G401.6 (cell line): ENCODE measurements around the gene ATP13A3.
A peak's percentile ranks its signal among the peaks of the same experiment; 100 is the strongest.

Experiments
- FAIRE-seq: peaks from 2 replicates; lab custom pipeline; 2012; peaks lifted over from hg19 to GRCh38; lab: Jason Lieb, UNC

ATP13A3 gene

DNA sequence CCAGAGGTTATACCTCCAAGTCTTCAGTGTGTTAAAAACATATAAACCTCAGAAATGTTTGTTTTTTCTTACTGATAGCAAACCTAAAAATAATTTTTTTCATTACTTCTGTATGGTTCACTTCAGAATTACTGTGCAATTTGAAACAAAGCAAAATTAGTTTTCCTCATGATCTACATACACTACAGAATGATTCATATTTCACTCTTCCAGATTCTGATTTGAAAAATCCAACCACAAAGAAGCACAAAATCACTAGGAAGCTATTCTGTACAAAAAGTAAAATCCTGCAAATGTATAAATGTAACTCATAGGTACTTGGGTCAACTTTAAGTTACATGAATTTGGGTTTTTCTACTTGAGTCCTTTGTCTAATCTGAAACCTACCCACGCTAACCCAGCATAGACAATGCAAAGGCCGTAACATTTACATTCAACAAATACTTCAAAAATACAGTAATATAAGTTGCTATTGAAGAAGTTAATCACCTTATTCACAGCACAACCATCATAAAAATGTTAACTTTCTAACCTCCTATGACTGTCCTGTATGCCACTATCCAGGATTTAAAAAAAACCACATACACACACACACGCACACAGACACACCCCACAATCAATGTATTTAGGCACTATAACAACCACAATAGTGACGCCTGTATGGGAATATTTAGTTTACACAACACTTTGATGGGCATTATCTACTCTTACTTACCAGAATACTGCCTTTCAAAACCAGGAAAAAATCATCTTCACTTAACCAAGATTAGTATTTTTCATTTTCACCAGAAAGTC, 11.5 kb downstream of the ATP13A3 start:
- FAIRE-seq: no peak

DNA sequence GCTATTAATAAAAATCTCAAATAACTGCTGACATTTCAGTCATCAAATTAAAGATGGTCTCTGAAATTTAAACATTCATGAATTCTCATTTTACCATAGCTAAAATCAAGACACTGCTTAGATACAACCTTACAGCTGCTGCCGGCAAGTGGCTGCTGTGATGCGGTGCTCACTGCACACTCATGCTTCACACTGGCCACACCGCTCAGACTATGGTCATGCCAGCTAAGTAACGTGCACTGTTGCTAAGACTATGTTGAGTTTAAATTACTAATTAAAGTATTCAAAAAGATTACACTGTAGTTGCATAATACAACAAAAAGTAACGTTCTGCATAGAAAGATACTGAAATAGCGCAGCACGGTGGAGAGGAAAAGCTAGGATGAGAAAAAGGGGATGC, 12.1 kb downstream of the ATP13A3 start:
- FAIRE-seq: no peak

DNA sequence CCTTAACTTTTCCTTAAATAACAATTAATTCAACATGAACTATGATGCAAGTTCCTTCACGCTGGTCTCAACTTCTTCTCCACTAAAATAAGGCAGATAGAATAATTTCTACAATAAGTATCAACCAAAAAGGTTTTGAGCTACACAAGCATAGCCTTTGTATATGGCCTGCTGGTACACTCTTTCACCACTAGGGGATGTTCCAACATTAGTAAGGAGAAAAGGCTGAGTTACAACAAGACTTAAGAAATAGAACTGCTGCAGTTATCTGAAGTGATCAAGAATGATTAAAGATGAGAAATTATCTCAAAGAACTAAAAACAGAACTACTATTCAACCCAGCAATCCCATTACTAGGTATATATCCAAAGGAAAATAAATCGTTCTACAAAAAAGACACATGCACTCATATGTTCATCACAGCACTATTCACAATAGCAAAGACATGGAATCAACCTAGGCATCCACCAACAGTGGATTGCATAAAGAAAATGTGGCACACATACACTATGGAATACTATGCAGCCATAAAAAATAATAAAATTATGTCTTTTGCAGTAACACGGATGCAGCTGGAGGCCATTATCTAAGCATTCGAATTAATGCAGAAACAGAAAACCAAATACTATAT, 14.4 kb downstream of the ATP13A3 start:
- FAIRE-seq: peak; percentile 92

DNA sequence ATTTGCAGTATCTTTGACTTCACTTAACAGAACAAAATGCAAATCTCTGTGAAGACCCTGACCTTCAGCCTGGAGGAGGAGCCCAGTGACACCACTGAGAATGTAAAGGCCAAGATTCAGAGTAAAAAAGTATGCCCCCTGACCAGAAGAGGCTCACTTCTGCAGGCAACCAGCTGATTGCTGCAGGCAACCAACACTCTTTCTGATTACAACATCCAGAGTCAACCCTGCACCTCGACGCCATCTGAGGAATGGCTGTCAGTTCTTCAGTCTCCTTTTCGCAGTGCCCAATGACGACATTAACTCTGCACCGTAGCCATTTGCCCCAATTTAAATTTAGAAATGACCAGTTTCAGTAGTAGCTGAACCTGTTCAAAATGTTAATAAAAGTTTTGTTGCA, 14.9 kb downstream of the ATP13A3 start:
- no peak for FAIRE-seq

DNA sequence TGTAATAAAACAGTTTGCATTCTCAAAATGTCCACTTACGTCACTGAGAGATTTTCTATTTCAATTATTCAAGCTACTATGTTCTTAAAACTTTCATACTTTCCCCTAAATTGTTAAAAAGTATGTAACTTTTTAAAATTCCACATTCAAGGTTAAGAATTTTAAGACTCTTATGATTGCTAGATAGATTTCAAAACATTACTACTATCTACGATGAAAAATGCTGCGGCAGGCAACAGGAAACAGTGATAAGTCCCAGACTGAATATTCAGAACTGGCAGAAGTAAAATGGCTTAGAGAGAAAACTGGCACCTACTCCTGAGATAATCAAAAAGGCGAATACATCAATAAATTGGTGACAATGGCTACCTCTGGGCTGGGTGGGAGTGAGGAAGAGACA, 16.2 kb downstream of the ATP13A3 start:
- no peak for FAIRE-seq

DNA sequence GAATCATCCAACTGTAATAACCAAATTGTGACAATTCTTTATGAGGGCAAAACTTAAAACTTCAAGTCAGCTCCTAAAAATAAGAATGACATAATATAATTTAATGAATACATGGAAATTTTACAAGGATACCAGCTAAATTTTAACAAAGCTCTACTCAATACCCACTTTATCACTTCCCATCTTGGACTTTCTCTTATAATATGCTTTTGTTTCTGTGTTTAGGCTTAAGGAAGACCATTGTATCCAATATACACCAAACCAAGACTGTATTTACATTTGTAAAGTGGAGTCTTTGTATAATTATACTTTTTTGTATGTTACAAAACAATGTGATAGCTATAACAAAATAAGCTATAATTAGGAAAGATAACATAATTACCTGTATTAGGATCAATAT, 16.8 kb downstream of the ATP13A3 start:
- FAIRE-seq: no peak

DNA sequence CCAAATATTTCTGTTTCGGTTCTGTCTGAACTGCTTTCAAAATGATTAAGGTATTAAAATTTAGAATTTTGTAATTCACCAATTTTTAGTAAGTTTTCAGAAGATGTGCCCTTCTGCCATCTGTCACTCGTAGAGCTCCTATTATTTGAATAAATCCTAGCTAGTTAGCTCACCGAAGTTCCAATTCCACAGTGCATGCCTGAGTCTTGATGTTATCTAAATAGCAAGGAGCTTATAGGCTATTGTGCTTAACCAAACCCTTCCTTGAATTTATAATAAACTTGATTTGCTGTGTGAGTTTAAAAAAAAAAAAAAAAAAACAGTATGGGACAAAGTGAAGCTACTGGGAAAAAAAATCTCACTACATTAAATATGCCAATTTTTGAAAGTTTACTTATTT, 18.7 kb downstream of the ATP13A3 start:
- no peak for FAIRE-seq

DNA sequence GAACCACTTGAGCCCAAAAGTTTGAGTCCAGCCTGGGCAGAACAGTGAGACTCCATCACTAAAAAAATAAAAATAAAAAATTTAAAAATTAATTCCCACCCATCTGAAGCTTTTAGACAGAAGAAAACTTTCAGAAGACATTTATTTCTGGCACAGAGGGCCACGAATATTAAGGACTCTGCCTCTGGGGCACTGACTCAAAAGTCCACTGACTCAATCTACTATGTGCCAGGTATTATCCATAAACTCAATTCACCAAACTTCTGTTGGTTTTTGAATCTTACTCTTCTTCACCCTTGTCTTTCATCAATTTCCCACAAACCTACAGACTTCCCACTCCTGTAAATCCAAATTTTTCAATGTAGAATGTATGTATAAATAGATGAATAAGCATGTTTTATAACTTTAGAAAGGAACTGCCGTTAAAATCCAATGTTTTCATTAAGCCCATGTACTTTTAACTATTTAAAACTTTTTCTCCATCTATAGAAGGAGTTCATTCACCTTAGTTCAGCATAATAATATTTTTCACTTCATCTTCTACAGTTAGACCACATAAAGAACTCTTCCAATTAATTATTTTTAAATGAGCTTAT, 19.9 kb downstream of the ATP13A3 start:
- FAIRE-seq: no peak

DNA sequence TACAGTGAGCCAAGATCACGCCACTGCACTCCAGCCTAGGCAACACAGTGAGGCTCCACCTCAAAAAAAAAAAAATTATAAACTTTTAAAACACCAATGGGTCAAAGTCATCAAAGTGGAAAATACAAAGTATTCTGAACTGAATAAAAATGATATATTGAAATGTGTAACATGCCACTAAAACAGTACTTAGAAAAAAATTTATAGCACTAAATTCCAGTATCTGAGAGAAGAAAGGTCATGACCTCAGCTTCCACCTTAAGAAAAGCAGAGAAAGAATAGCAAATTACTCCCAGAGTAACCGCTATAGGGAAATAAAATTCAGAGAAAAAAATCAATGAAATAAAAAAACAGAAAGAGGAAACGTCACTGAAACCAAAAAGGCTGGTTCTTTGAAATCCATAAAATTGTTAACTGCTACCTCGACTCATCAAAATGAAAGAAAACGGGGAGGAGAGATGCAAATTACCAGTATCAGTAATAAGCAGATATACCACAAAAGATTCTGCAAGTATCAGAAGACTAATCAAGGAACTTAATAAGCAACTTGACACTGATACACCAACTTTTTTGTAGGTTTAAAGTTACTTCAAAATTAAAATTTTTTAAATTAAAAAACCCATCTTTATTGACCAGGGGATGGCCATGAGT, 20.8 kb downstream of the ATP13A3 start:
- no peak for FAIRE-seq

DNA sequence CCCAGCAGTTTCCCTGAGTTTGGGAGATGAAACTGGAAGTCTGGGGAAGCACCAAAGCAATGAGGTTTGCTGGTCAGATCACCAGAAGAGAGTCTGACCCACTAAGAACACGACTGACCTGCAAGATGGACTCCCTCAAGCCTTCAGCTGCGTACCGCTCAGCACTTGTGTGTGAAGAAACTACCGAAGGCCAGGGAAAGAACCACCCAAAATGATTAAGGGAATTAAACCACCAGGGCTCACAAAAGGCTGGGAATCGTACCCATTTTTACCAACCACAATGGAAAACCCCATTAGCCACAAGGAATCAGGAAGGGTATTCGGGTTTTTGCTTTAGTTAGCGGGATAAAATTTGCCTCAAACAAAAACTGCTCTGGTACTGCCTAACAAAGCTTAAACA, 21.6 kb downstream of the ATP13A3 start:
- FAIRE-seq: no peak

DNA sequence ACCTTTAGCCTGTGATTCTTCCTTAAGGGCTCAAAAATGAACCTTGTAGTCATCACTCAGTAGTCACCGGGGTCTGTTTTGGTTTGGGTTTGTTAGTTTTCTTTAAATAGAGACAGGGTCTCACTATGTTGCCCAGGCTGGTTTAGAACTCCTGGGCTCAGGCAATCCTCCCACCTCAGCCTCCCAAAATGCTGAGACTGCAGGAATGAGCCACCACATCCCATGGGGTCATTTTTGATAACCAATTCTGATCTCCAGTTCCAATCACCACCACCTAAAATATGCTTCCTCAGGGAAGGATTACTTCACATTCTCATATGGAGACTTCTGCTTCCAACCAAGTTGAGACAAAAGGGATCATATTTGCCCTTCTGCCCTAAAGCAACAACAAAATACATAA, 22.1 kb downstream of the ATP13A3 start:
- no peak for FAIRE-seq

DNA sequence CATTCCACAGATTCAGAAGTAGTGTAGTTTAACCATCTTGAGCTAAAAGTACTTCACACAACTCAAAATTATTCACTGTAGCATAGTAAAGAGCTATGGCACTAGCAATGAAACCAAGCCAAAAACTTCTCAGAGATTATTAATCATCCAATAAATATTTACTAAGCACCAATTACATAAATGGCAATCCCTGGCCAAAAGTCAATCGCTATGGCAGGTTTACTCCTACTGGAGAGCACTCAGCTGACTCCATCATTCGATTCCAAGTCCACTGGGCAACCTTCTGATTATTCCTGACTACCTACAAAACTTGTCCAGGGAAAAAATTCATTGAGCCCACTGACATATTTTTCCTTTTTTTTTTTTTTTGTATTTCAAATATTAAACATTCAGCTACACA, 23.9 kb downstream of the ATP13A3 start:
- no peak for FAIRE-seq

DNA sequence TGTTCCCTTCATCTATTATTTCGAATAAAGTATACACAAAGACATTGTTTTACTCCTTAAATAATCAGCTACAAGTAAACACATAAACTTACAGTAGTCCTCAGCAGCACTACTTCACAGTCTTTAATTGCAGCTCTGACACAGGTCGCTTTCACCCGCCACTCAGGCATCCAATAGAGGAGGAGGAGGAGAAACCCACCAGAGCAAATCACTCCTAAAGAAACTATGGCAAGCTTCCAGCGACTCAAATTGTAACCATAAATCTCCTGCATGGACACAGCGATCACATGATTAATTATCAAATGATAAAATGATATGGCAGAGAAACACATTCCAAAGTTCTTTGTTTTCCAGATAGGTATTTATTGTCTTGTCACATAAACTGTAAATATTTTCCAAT, 26.2 kb downstream of the ATP13A3 start:
- FAIRE-seq: no peak

DNA sequence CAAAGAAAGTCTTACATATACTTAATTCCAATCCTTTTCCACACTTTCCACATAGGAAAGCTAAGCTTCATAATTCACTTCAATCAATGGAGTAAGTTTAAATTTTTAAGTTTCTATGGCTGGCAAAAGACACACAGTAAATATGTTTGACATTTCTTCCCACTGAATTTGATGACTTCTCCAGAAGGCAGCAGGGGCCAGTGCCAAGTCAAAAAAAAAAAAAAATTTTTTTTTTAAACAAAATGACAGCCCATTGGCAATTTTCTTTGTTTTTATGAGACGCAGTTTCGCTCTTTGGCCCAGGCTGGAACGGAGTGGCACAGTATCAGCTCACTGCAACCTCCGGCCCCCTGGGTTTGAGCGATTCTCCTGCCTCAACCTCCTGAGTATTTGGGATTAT, 28.7 kb downstream of the ATP13A3 start:
- FAIRE-seq: no peak

DNA sequence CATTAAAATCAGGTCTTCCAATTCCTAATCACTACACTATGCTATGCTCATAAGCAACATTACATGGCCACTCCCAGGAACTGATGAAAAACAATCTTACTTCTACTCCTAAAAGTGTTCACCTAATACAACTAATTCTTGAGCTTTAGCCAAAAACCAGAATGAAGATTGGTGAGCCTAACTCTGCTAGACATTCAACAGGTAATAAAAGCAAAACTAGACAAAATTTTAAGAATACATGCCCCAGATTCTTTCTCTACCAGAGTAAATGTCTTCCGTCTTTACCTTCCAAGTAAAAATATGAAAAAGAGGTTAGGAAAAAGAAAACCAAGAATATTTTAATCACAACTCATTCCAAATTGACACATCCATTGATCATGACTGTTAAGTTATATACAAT, 31.3 kb downstream of the ATP13A3 start:
- no peak for FAIRE-seq

DNA sequence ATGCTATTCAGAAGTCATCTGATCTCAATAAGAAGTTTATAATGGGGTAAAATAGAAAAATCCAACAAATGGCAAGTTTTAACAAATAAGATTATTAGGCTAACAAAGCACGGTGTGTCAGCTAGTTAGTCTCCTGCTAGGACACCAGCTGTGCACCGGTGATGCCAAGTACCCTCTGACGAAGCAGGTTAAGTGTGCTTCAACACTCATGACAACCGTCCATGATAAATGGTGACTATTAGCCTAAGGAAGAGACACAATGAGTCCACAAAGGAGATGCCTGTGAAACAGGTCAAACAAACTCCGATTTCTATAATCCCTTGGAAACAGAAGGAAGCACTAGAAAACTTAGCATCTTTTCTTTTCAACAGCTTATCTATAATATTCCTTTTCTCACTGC, 36.5 kb downstream of the ATP13A3 start:
- no peak for FAIRE-seq

DNA sequence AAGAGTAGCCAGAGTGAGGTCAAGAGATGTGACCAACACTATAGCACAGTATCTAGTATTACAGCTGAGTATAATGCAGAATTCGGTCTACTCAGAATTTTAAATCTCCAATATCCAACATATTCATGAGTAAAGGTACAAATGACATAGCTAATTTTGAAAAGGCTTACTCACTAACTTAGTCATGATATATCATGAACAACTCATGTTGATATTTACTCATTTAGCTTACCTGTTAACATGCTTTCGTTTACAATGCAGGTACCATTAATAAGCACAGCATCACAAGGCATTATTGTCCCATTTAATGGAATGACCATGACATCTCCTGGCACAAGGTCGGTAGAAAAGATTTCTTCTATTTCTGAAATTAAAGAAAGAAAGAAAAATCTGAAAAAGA, 36.9 kb downstream of the ATP13A3 start:
- FAIRE-seq: no peak

DNA sequence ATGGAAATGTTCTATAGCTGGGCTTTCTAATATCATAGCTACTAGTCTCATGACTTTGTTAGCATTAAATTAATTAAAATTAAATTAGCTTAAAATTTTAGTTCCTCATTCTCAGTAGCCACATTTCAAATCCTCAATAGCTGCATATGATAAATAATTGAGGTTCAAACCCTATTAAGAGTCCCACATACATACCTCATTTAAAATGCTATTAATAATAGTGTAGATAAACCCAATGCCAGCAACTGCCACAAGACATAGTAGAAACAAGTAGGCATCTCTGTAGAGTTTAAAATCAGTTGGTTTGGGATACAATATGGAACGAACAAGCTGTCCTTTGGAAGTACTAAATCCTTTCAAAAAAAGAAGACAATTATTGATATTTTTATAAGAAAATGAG, 39.1 kb downstream of the ATP13A3 start:
- no peak for FAIRE-seq

DNA sequence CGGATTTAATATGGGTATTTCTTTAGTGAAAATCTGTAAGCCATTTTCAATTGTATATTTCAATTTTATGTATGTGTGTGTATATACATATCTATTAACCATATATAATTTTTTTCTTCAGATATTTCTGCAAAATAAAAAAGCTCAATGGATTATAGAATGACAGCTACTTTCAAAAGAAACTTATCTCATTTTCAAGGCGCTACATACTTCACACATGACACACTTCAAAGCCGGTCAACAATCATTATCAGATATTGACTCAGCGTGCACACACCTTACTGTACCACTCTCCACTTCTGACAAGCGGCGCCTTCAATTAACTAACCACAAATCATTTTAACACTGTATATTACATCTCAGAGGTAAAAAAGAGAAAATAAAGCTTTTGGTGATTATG, 39.6 kb downstream of the ATP13A3 start:
- FAIRE-seq: no peak

DNA sequence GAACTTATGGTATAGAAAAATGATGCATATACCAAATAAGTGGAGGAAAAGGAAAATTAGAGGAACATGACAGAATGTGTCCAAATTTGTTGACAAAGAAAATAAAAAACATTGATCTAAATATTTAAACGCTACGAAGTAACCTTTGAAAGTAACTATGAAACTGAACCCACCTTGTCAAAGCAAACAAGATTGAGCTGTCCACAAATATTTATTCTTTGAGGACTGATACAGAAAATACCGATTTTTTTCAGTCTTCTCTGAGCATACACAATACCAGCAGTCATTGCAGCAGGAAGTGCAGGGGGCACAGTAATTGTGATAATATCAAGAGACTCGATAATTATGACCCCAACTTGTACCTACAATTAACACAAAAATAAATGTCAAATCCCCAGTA, 40.0 kb downstream of the ATP13A3 start:
- FAIRE-seq: no peak

DNA sequence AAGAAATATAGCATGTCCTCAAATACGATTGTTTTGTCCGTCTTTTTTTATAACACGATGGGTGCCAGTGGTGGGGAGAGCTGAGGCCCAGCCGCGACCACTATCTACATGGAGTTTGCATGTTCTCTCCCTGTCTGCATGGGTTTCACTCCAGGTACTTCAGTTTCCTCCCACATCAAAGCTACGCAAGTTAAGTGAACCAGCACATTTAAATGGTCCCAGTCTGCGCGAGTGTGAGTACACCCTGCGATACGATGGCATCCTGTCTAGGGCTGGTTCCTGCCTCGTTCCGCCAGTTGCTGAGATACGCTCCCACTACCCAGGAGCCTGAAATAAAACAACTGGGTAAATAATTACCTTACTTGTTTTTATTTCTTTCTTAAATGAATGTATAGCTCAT, 40.6 kb downstream of the ATP13A3 start:
- no peak for FAIRE-seq

DNA sequence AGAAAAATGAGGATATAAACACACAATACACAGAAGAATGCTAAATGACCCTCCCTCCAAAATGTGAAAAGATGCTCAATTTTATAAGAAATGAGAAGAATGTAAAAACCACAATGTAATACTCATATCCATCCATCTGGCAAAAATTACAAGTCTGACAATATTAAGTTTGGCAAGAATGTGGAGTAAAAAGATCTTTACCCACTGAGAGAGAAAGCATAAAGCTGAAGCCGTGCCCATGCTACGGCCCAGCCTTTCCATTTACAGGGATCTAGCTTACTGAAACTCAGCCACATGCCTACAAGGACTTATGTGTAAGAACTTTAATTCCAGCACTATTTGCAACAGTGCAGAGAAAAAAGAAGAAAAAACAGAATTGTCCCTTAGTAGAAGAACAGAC, 42.9 kb downstream of the ATP13A3 start:
- FAIRE-seq: no peak

DNA sequence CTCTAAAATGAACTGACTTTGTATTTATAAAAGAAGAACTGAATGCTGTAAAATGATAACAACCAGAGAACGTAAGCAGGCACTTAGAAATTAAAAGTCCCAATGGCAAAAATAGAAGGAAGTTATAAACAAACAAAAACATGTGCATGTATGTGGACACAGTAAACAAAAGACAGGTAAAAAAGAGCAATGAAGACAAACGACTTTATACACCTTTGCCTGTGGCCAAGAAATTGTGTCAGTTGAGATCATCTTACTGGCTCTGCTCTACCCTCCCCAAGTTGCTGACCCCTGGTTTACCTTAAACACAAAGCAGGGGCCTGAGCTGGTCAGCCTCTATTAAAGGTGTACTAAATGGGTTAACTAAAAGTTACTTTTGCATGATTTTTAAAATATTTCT, 46.0 kb downstream of the ATP13A3 start:
- FAIRE-seq: no peak
